ENCODE data around the gene MBD1. TPM values are rescaled to one million over a fixed set of nuclear protein-coding genes. Genes with fewer than 3 reads are reported as not detected.
"Not testable (repeated sequence)": the region's sequence is repeated elsewhere in the genome, so short reads cannot be mapped to it uniquely, and the experiment has no call there.

Gene MBD1
- total RNA-seq, 2 donors from 2014 or later: 65.4 to 121 TPM

DNA sequence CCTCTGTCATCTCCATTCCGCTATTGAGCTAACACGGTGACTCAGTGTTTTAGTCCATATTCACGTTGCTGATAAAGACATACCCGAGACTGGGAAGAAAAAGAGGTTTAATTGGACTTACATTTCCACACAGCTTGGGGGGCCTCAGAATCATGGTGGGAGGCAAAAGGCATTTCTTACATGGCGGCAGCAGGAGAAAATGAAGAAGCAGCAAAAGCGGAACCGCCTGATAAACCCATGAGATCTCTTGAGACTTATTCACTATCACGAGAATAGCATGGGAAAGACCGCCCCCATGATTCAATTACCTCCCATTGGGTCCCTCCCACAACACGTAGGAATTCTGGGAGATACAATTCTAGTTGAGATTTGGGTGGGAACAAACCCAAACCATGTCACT lies 28.8 kb upstream of the MBD1 start:
- WGBS: 85% methylated on average over 10 of the region's 10 CpGs
- TF ChIP-seq, protein P1, sequence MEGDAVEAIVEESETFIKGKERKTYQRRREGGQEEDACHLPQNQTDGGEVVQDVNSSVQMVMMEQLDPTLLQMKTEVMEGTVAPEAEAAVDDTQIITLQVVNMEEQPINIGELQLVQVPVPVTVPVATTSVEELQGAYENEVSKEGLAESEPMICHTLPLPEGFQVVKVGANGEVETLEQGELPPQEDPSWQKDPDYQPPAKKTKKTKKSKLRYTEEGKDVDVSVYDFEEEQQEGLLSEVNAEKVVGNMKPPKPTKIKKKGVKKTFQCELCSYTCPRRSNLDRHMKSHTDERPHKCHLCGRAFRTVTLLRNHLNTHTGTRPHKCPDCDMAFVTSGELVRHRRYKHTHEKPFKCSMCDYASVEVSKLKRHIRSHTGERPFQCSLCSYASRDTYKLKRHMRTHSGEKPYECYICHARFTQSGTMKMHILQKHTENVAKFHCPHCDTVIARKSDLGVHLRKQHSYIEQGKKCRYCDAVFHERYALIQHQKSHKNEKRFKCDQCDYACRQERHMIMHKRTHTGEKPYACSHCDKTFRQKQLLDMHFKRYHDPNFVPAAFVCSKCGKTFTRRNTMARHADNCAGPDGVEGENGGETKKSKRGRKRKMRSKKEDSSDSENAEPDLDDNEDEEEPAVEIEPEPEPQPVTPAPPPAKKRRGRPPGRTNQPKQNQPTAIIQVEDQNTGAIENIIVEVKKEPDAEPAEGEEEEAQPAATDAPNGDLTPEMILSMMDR (IDR thresholded peaks at IDR 0.05): no peak
- no peak for TF ChIP-seq POLR2AphosphoS5 (IDR thresholded peaks at IDR 0.05)
- TF ChIP-seq POLR2A (IDR thresholded peaks at IDR 0.05): no peak
- H3K27ac ChIP-seq: no peak overlapping the region
- no peaks in the 10 kb centered on the region for H3K27me3 ChIP-seq (replicated peaks; ENCODE audit: insufficient read depth)
- no peak overlapping the region for H3K4me3 ChIP-seq
- no peaks in the 10 kb centered on the region for H3K36me3 ChIP-seq
- no peaks in the 10 kb centered on the region for H3K4me1 ChIP-seq (replicated peaks)
- no peaks in the 10 kb centered on the region for H3K9me3 ChIP-seq
- no peak for DNase-seq (ENCODE audit: low spot score)
- intact Hi-C loops (cut with DNase I): no loop called here

DNA sequence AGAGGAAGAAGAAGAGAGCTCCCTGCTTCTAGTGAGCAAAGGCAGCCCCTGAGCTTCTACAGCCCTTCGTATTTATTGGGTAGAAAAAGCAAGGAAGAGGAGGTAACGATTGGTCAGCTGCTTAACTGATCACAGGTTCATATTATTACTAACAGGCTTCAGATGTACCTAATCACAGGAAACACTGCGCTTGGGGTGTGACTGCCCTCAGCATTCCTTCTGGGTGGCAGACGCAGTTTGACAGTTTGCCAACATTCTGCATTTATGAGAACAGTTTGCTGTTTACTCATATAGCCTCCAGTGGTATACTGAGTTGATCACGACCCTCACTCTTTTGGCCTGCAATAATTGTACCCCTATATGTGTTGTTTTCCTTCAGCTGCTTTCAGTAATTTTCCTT lies 27.5 kb upstream of the MBD1 start:
- H3K4me3 ChIP-seq; H3K4me1 ChIP-seq (replicated peaks); H3K27me3 ChIP-seq (replicated peaks; ENCODE audit: insufficient read depth); H3K36me3 ChIP-seq; DNase-seq (ENCODE audit: low spot score); H3K9me3 ChIP-seq; intact Hi-C loops (cut with DNase I); H3K27ac ChIP-seq: not testable (repeated sequence)
- 53% methylated on average over 5 of the region's 5 CpGs for WGBS

DNA sequence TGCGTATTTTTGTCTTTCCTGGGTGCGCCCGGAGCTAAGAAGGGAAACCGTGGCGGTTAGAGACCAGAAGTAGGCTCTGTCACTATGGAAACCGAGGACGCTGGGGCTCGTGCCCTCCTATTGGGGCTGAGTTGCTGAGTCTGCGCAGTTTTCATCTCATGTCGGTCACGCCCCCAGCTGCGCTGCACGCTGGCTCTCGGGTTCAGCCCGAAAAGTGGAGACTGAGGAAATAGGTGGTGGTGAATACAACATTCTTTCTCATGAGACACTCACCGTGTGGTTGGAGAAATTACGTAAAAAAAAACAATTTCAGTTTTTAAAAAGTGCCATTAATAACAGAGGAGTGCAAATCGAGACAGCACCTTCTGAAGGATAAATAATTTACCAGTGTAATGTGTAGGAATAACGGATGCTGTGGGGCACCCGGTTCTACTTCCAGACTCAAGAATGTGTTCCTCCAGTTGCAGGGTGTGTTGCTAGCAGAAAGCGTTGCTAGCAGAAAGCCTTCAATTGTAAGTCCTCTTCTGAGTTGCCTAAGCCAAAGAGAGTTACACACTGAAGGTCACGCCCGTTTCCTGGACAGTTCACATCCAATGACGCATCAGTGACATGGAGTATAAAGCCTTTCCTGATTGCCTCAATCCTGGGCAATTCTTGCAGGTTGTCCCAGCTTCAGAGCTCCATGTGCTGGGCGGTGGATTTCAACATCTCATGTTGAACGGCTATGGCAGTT lies 26.6 kb upstream of the MBD1 start:
- Histone ChIP-seq H3K9me3 (no peaks in the 10 kb centered on the region), H3K27ac (no peak overlapping the region), H3K36me3 (no peaks in the 10 kb centered on the region), H3K27me3 (replicated peaks; ENCODE audit: insufficient read depth) (no peaks in the 10 kb centered on the region), H3K4me1 (replicated peaks) (no peaks in the 10 kb centered on the region), H3K4me3 (peak overlapping the region; percentile 28 to 32)
- no peak for TF ChIP-seq POLR2A (IDR thresholded peaks at IDR 0.05)
- peak; percentile 53 for TF ChIP-seq POLR2AphosphoS5 (IDR thresholded peaks at IDR 0.05)
- intact Hi-C loops (cut with DNase I): no loop called here
- WGBS: 8% methylated on average over 26 of the region's 26 CpGs
- peak; percentile 72 for DNase-seq (ENCODE audit: low spot score)

DNA sequence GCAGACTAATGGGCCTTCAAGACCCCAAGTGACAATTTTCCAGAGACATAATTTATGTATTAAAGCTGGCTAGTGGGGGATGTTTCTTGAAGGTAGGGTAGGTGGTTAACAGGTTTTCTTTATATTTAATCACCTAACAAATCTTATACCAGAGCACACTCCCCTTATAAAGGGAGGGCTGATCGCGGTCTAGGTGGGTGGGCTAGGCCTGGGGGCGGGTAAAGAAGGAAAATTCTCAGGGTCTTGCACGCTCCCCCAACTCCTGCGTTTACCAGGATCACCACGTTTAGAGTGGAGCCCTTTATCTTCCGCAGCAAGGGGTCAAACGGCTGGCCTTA lies 26.0 kb upstream of the MBD1 start:
- intact Hi-C loops (cut with DNase I): no loop called here
- Histone ChIP-seq H3K4me3 (peak overlapping the region; percentile 28 to 32), H3K36me3 (no peaks in the 10 kb centered on the region), H3K9me3 (no peaks in the 10 kb centered on the region), H3K27ac (no peak overlapping the region), H3K4me1 (replicated peaks) (no peaks in the 10 kb centered on the region), H3K27me3 (replicated peaks; ENCODE audit: insufficient read depth) (no peaks in the 10 kb centered on the region)
- no peak for DNase-seq (ENCODE audit: low spot score)
- 3% methylated on average over 8 of the region's 8 CpGs for WGBS
- no peak for TF ChIP-seq POLR2A (IDR thresholded peaks at IDR 0.05)
- TF ChIP-seq POLR2AphosphoS5 (IDR thresholded peaks at IDR 0.05): no peak
- TF ChIP-seq, protein P1 (IDR thresholded peaks at IDR 0.05): no peak

DNA sequence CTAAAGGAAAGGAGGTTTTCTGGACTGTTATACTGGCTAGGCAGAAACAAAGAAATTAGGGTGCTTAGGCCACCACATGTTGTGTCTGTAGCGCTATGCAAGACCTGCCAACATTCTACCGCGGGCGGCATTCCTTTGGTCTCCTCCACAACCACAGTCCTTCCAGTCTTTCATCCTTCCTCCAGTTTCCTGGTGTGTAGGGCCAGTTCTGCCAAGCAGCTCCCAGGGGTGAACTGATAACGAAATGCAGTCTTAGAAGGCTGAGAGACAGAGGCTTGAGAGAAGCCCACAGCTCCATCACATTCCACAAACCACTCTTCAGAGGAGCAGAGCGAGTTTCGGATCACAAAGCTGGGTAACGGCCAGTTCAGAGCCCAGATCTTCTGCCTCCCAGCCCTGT lies 25.6 kb upstream of the MBD1 start:
- intact Hi-C loops (cut with DNase I): no loop called here
- Histone ChIP-seq H3K4me1 (replicated peaks) (no peaks in the 10 kb centered on the region), H3K27ac (no peak overlapping the region), H3K9me3 (no peaks in the 10 kb centered on the region), H3K27me3 (replicated peaks; ENCODE audit: insufficient read depth) (no peaks in the 10 kb centered on the region), H3K36me3 (no peaks in the 10 kb centered on the region), H3K4me3 (no peak overlapping the region)
- 66% methylated on average over 8 of the region's 8 CpGs for WGBS
- DNase-seq (ENCODE audit: low spot score): no peak
- no peak for TF ChIP-seq POLR2AphosphoS5 (IDR thresholded peaks at IDR 0.05)
- no peak for TF ChIP-seq POLR2A (IDR thresholded peaks at IDR 0.05)
- TF ChIP-seq, protein P1 (IDR thresholded peaks at IDR 0.05): no peak

DNA sequence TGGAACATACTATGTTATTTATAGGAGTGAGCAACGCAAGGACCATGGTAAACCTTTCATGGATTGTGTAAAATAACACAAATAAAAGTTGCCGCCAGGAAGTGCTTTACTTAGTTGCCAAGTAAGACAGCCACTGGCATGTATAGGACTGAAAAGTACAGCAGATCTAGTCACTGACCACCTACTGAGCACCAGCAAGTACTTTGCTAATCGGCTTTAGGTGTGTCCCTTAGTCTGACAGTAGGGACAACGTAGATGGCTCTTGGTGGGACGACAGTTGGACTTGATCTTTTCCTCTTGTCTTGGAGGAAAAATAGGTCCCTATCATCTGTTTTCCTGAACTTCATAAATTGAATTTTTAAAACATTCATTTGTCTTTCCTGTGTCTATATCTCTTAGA lies 19.8 kb upstream of the MBD1 start:
- WGBS: 58% methylated on average over 5 of the region's 5 CpGs
- H3K36me3 ChIP-seq: no peaks in the 10 kb centered on the region
- no peak overlapping the region for H3K4me3 ChIP-seq
- intact Hi-C loops (cut with DNase I): no loop called here
- TF ChIP-seq, protein P1 (IDR thresholded peaks at IDR 0.05): no peak
- TF ChIP-seq POLR2A (IDR thresholded peaks at IDR 0.05) (no peak), POLR2AphosphoS5 (IDR thresholded peaks at IDR 0.05) (no peak)
- no peaks in the 10 kb centered on the region for H3K27me3 ChIP-seq (replicated peaks; ENCODE audit: insufficient read depth)
- no peak for DNase-seq (ENCODE audit: low spot score)
- no peak overlapping the region for H3K27ac ChIP-seq
- no peaks in the 10 kb centered on the region for H3K4me1 ChIP-seq (replicated peaks)
- no peaks in the 10 kb centered on the region for H3K9me3 ChIP-seq
